Spleen (tissue), 11 donors: ENCODE data around the gene CDC14B. TPM values are rescaled to one million over a fixed set of nuclear protein-coding genes. Genes with fewer than 3 reads are reported as not detected.

Experiments
- DNase-seq: peaks from one replicate; pipeline ENCODE4 v3.0.0-alpha.2; 2020
- H3K27ac ChIP-seq, 8 donors: fragments of 200-600 bp; sonication (generic) in 7 of 8; 1 replicate in 4 of 8; 2 replicates in 4 of 8; pipeline versions ENCODE4 v1.5.0 to v1.8.0; 2016 to 2021; ENCODE audit warnings: inconsistent platforms in 4 of 8, mild to moderate bottlenecking in 4 of 8, moderate library complexity in 1 of 8
- H3K27me3 ChIP-seq, 7 donors: fragments of 200-600 bp; sonication (generic) in 6 of 7; replicated peaks in 1 of 7; 1 replicate in 4 of 7; 2 replicates in 3 of 7; pipeline versions ENCODE4 v1.5.0 to v1.8.0; 2016 to 2021; ENCODE audit warnings: inconsistent platforms in 3 of 7, mild to moderate bottlenecking in 1 of 7
- H3K36me3 ChIP-seq, 6 donors: fragments of 200-600 bp; sonication (generic) in 5 of 6; 1 replicate in 4 of 6; 2 replicates in 2 of 6; pipeline versions ENCODE4 v1.5.0 to v1.8.0; 2016 to 2021; ENCODE audit warnings: inconsistent platforms in 2 of 6
- H3K4me1 ChIP-seq, 6 donors: fragments of 200-600 bp; sonication (generic) in 5 of 6; 1 replicate in 3 of 6; 2 replicates in 3 of 6; pipeline versions ENCODE4 v1.5.0 to v1.8.0; 2016 to 2021; ENCODE audit warnings: inconsistent platforms in 3 of 6
- H3K4me3 ChIP-seq, 8 donors: fragments of 200-600 bp; sonication (generic) in 7 of 8; 1 replicate in 4 of 8; 2 replicates in 4 of 8; pipeline versions ENCODE4 v1.5.0 to v1.8.0; 2016 to 2021; ENCODE audit warnings: inconsistent platforms in 4 of 8, mild to moderate bottlenecking in 4 of 8, moderate library complexity in 2 of 8
- H3K9me3 ChIP-seq, 8 donors: fragments of 200-600 bp; sonication (generic) in 7 of 8; 1 replicate in 4 of 8; 2 replicates in 4 of 8; pipeline versions ENCODE4 v1.5.0 to v1.8.0; 2016 to 2021; ENCODE audit warnings: inconsistent platforms in 4 of 8
- CTCF ChIP-seq, 11 experiments: fragments of 200-600 bp in 7 of 11; fragments of 450-650 bp in 4 of 11; sonication (generic) in 4 of 11; IDR thresholded peaks in 8 of 11; conservative IDR thresholded peaks in 3 of 11; 1 replicate in 7 of 11; 2 replicates in 4 of 11; pipeline versions ENCODE4 v1.4.0 to v1.8.0; 2016 to 2021; ENCODE audit warnings: antibody characterized with exemption in 11 of 11, inconsistent platforms in 4 of 11, mild to moderate bottlenecking in 1 of 11
- POLR2A ChIP-seq, 3 donors: fragments of 450-650 bp; IDR thresholded peaks; one replicate each; pipeline ENCODE4 v1.5.1; 2017; ENCODE audit warnings: antibody characterized with exemption in 3 of 3, mild to moderate bottlenecking in 1 of 3
- POLR2AphosphoS5 ChIP-seq, 3 donors: sonication (generic); formaldehyde crosslinking; IDR thresholded peaks; one replicate each; pipeline ENCODE4 v1.5.1; 2017; ENCODE audit warnings: antibody characterized with exemption in 3 of 3
- WGBS, 5 donors: extraction: QIAGEN DNeasy Blood & Tissue Kit in 3 of 5; methylation state at CpG; one replicate each; pipeline versions ENCODE4 v1.1.5 to v1.1.7; 2013 to 2018; 5-methylcytosine and 5-hydroxymethylcytosine counted together
- intact Hi-C: fragments of 100-400 bp; cut with DNase I; formaldehyde crosslinking; loops from one replicate; pipeline ENCODE4 v1.15.0; 2023; ENCODE audit warnings: low total_unique reads
- polyA plus RNA-seq, 3 donors: library from polyadenylated mRNA; stranded (reverse); fragments of 200-250 nt; gene quantifications; one replicate each; pipeline ENCODE4 v1.2.1, GENCODE V29; 2013
- total RNA-seq, 7 donors: library from RNA; depleted of rRNA in 3 of 7; stranded (reverse); fragments of >200 nt in 3 of 7; fragmentation: NEBNext Ultra II Directional in 4 of 7; extraction: Animal tissue kit (Norgen Biotek cat#: 25700) in 4 of 7; gene quantifications; one replicate each; pipeline versions ENCODE4 v1.1.0 to v1.2.1, GENCODE V29; 2016 to 2021
- donor health status: healthy with polysubstance abuse.
- donor health status: DM: no; HTN: no; CAD: no; lungs with moderate emphysema.
- donor health status: DM: no; HTN: no; CAD: no.
- donor health status: Bipolar disorder and iron deficiency.
- donor health status: healthy.
- donor health status: DM: no; HTN: no; CAD: no.
- donor health status: DM: yes; HTN: yes; CAD: no.

The CDC14B gene
- total and polyA plus RNA-seq, 10 donors, result 1.3 to 10.0 (median 5.8) TPM

DNA sequence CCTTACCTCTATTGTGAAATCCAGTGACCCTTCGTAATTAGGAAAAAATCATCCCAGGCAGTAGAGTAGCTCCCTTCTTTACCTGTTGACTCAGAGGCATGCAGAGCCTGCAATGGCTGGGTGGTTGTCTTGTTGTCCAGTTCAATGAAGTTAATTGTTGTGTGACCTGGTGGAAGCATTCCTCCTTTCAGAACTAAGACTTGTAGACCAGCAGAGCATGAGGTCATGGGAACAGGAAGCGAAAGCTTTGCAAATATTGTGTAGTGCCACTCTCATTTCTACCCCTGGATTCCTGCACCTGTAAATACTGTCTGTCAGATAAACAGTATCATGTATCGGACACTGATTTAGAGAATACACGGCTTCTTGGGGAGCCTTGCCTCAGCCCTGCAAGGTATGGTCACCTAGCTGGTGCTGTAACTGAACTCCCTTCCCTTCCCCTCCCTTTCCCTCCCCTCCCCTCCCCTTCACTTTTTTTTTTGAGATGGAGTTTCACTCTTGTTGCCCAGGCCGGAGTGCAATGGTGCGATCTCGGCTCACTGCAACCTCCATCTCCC lies 41.1 kb upstream of the CDC14B start:
- no peaks in the 10 kb centered on the region for H3K36me3 ChIP-seq
- intact Hi-C loops, result no loop called here
- H3K27ac ChIP-seq, result no peak overlapping the region
- TF ChIP-seq POLR2AphosphoS5 (IDR thresholded peaks at IDR 0.05) (no peak), POLR2A (IDR thresholded peaks at IDR 0.05) (no peak), CTCF (IDR thresholded peaks at IDR 0.05 in 8 of 11, conservative IDR thresholded peaks at IDR 0.05 in 3 of 11) (no peak)
- peaks cover 0 to 3% (median 0%) of the 10 kb centered on the region in 7 donors for H3K27me3 ChIP-seq
- H3K4me1 ChIP-seq, result peaks cover 0 to 15% (median 6%) of the 10 kb centered on the region in 6 donors
- no peak overlapping the region for H3K4me3 ChIP-seq
- DNase-seq, result no peak
- H3K9me3 ChIP-seq, result no peaks in the 10 kb centered on the region
- 87 to 95% (median 89%) methylated on average over 7 of the region's 7 CpGs for WGBS, 5 donors

- Histone ChIP-seq H3K4me3 (peak within 1 kb of the TSS; percentile 57 to 91 (median 67)), H3K27me3 (no peaks in the 10 kb centered on the region), H3K4me1 (peaks cover 0 to 33% (median 21%) of the 10 kb centered on the region in 6 donors), H3K9me3 (no peaks in the 10 kb centered on the region), H3K36me3 (peaks cover 0 to 21% (median 12%) of the 10 kb centered on the region in 6 donors), H3K27ac (peak within 1 kb of the TSS; percentile 90 to 96 (median 92))
- peak; percentile 94 for DNase-seq
- TF ChIP-seq POLR2A (IDR thresholded peaks at IDR 0.05) (no peak), CTCF (IDR thresholded peaks at IDR 0.05 in 8 of 11, conservative IDR thresholded peaks at IDR 0.05 in 3 of 11) (peak in 2 of 11 experiments; percentile 4 to 7), POLR2AphosphoS5 (IDR thresholded peaks at IDR 0.05) (peak; percentile 13 to 38 (median 25))
- WGBS, 5 donors, result 3 to 6% (median 4%) methylated on average over 27 to 57 of the region's 57 CpGs
- intact Hi-C loops, result no loop called here
Observed at GRCh38 chr9:96655198-96655851, 35.7 kb upstream of the CDC14B start, which contains the start of gene PRXL2C. TSS of gene PRXL2C (minus strand) at chr9:96655317. CDS start at chr9:96655281, 36 bp downstream.

DNA sequence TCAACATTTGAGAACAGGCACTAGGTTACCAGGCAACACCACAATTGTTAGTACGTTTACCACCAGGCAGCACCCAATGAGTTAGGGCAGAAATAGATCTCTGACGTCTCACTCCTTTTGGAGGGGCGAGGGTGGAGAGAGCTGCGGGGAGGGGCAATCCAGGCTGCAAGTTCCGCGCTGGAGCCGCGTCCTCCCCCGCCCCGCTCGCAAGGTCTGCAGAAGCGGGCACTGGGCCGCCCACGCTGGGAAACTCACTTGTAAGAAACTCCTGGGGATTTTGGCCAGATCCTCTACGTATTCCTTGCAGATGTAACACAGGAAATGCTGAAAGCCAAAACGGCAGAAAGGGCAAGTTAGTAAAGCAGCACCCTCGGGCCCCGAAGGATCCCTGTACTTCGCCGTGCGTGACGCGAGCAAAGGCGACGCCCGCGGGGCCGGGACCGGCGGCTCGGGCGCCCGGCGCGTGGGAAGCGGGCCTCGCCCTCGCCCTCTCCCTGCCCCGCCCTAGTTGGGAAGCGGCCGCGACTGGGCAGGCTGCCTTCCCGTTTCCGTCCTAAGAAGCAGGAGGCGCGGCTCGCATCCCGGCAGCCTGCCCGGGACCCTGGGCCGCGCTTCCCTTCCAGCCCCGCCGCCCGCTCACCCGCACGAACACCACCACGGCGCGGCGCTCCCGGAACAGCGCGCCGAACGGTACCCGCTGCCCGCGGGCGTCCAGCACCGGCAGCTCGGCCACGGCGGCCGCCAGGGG lies 35.0 kb upstream of the CDC14B start:
- 0 to 1% (median 0%) methylated on average over 29 to 74 of the region's 74 CpGs for WGBS, 5 donors
- Histone ChIP-seq H3K4me3 (peak overlapping the region; percentile 57 to 91 (median 67)), H3K4me1 (peaks cover 0 to 33% (median 21%) of the 10 kb centered on the region in 6 donors), H3K27ac (peak overlapping the region; percentile 90 to 96 (median 92)), H3K27me3 (no peaks in the 10 kb centered on the region), H3K36me3 (peaks cover 0 to 28% (median 17%) of the 10 kb centered on the region in 6 donors), H3K9me3 (no peaks in the 10 kb centered on the region)
- intact Hi-C loops, result loop anchor here (5.0 kb wide), 1 partner anchor 327 kb away; no protein-coding TSS in a partner anchor
- peak; percentile 91 for DNase-seq
- no peak for TF ChIP-seq POLR2A (IDR thresholded peaks at IDR 0.05)
- peak; percentile 57 to 80 (median 76) for TF ChIP-seq POLR2AphosphoS5 (IDR thresholded peaks at IDR 0.05)
- peak in 3 of 11 experiments; percentile 7 to 27 (median 22) for TF ChIP-seq CTCF (IDR thresholded peaks at IDR 0.05 in 8 of 11, conservative IDR thresholded peaks at IDR 0.05 in 3 of 11)
